Raji (cell line): ENCODE results near the gene FAM78A.

ENCODE experiments used
- POLR2A ChIP-seq: IDR thresholded peaks from 2 replicates; pipeline ENCODE4 v1.6.1; 2011; ENCODE audit warnings: low read depth, low read length, control low read depth; ENCODE audit not compliant: insufficient read depth

The FAM78A gene

DNA sequence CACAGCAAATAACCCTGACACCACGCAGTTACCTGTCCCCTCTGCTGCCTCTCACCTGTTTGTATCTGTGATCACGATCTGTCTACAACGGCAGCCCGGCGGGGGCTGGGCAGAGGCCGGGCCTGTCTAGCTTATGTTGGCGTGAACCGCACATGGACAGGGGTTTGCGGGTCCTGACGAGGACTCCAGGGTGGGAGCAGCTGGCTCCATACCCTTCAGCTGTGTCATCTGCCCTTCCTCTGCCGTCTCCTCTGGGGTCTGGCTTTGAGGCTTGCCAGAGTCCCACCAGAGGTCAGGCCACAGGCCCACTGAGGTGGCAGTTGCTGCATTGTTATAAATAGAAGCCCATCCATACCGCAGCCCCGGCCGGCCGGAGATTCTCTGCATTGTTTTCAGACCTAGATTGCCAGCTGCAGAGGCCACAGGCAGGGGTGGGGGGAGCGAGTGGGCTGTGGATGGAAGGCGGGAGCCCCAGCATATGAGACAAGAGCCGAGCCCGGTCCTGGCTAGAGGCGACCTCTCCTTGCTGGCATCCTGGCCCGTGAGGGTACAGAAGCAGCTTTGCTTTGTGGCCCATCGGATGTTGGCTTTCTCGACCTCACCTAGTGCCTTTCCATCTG, 37.8 kb downstream of the FAM78A start:
- no peak for TF ChIP-seq POLR2A

DNA sequence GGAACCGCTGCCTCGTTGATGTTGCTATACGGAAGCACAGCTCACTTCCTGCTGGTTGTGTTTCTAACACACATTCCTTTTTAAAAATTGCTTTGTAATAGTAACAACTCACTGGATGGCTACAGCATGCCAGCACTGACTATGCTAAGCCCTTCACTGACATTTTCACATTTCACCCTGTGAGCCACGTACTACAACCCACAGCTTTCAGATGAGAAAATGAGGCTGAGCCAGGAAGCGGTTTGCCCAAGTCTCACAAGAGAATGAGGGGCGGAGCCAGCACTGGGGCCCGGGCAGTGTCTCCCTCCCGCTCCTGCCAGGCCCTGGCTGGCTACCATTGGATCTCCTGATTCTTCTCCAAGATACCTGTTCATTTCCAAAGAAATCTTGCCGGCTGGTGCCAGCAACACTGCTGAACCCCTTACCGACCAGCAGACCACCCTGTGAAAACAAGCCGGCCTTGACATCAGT, 38.3 kb downstream of the FAM78A start:
- TF ChIP-seq POLR2A = no peak

DNA sequence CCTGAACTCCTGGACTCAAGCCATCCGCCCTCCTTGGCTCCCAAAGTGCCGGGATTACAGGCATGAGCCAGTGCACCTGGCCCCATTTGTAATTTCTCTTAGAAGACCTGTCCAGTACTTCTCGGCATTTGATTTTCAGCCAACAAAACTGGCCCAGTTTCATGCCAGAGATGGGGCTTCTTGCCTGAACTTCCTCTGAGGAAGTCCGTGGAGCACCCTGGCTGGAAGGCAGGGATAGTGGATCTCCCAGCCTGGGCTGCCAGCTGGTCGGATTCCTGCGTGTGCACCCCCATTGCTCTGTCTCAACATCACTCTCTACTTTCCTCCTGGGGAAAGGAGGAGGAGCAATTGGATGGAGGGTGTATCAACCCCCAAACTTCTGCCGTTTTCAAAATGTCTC, 39.0 kb downstream of the FAM78A start:
- TF ChIP-seq POLR2A = no peak

- no peak for TF ChIP-seq POLR2A
Measured at GRCh38 chr9:131236761-131237160, 39.5 kb downstream of the FAM78A start.

GRCh38 chr9:131236161-131236560, 40.1 kb downstream of the FAM78A start:
- TF ChIP-seq POLR2A = no peak

DNA sequence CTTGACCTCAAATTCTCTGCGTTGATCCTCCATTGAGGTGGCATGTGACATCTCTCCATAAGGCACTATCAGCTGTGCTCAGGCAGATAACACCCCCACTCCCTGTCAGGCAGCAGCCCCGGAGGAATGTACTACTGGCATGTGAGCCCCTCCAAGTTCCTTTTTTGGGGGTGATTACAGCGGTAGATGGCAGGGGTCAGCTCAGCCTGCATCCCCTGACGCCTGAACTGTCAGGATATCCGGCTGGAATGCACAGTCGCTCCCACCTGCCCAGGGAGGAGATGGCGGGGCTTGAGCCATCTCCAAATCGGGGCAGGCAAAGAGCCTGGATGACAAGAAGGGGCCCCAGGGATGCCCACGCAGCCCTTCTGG, 40.8 kb downstream of the FAM78A start:
- TF ChIP-seq POLR2A = no peak

GRCh38 chr9:131234799-131235479, 41.4 kb downstream of the FAM78A start:
- TF ChIP-seq POLR2A = no peak

- TF ChIP-seq POLR2A = no peak
Measured at GRCh38 chr9:131233995-131234394, 42.3 kb downstream of the FAM78A start.

- no peak for TF ChIP-seq POLR2A
Measured at GRCh38 chr9:131233556-131233955, 42.8 kb downstream of the FAM78A start.

DNA sequence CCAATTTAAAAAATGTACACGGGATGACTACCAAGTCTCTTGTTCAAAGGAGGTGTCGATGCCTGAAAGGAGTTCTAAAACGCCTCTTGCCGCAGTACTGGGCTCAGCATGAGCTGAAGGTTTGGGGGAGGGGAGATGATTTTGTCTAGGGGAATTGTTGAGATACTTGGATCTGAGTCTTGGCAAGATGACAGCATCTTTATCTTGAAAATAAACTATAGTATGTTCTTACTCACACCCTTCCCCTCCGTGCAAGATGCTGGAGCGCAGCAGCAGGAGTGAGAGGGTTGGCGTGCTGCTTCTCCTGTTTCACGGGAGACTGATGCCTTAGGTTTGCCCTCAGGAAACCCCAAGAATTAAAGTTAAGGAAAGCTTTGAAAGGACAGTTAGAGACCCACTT, 47.3 kb downstream of the FAM78A start:
- no peak for TF ChIP-seq POLR2A

DNA sequence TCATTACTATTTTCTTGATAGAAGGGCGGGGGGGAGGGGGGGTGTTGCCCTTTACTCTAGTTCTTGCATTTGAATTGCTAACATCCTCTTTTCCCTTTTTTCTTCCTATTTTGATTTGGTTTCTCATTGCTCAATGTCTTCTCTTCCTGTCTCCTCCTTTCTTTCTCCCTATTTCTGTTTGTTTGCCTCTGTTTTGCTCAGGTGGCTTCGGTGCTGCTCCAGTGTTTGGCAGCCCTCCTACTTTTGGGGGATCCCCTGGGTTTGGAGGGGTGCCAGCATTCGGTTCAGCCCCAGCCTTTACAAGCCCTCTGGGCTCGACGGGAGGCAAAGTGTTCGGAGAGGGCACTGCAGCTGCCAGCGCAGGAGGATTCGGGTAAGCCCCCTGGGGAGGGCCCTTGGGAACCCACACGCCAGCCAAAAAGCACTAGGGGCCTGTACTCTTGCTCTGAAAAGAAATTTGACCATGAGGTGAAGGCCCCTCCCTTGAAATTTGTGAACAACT, 48.3 kb downstream of the FAM78A start:
- no peak for TF ChIP-seq POLR2A

GRCh38 chr9:131227112-131227958, 49.0 kb downstream of the FAM78A start:
- no peak for TF ChIP-seq POLR2A

DNA sequence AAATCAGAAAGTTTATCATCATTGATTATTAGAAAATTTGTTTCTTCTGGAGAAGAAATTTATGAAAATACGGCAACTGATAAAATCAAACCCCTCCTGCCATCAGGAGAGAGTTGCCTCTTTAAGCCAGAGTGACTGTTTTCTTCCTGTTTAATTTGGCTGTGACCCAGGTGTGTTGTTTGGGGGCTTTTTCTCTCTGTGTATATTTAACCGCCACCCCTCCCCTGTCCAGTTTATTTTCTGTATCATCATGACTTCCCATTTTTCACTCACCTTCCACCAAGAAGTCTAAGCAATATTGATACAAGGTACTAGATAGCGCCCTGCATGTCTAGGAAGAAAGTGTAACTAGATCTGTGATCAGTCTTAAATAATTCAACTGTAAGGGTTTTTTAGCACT, 50.1 kb downstream of the FAM78A start:
- TF ChIP-seq POLR2A = no peak

DNA sequence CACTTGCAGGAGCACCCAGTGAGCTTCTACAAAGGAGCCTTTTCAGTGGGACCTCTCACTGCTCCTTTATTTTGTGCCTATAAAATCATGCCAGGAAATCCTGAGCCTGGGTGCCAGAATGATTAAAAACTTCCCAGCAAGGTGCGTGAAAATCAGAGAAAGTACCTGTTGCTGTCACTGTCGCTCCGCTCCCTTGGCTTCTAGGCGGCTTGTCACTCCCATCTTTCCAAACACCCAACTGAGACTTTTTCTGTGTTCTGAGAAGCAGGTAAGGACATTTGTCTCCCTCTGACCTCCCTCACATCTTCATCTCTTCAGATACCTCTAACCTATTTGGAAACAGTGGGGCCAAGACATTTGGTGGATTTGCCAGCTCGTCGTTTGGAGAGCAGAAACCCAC, 53.9 kb downstream of the FAM78A start:
- no peak for TF ChIP-seq POLR2A

- no peak for TF ChIP-seq POLR2A
Measured at GRCh38 chr9:131220485-131220884, 55.8 kb downstream of the FAM78A start.

DNA sequence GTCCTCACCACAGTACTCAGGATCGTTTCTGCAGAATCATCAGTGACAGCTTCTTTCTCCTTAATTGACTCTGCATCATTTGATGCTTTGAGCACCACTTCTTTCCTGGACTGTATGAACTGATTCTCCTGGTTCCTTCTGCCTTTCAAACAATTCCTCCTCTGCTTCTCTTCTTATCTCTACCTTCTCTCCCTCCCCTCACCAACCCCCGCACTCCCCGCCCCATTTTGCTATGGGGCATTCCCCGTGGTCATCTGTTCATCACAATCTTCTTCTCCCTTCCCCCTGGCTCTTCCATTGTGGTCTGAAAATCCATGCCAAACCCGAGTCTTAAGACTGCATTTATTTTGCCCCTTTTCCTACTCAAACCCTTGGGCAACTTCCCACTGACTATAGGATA, 57.9 kb downstream of the FAM78A start:
- TF ChIP-seq POLR2A = no peak
